ENCODE data around the gene RPS6KB2. TPM values are rescaled to one million over a fixed set of nuclear protein-coding genes. Genes with fewer than 3 reads are reported as not detected.

The RPS6KB2 gene
- polyA plus RNA-seq, 1 donor from 2014 or later, result 92.8 TPM

DNA sequence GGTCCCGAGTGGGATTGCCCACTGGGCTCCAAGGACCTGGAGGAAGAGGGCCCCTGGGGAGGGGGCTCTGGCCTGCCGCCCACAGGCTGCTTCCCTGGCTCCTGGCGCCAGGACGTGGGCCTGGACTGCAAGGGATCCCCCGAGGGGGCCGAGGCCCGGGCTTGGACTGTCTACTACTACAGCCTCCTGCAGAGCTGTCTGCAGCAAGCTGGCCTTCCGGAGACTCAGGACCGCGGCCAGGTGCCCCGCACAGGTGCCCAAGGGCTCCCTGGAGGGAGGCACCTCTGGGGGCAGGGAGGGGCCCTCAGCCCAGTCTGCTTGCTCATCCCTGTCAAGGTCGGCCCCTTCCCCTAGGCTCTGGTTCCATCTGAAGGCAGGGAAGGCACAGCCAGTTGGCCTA is 10.9 kb upstream of the RPS6KB2 start:
- Histone ChIP-seq H3K36me3 (ENCODE audit: insufficient read depth, low read length) (no peaks in the 10 kb centered on the region), H3K9me3 (ENCODE audit: low read length) (no peaks in the 10 kb centered on the region), H3K27me3 (ENCODE audit: insufficient read depth, low read depth, low read length) (peaks cover 23% of the 10 kb centered on the region), H3K27ac (ENCODE audit: low read length) (no peak overlapping the region), H3K4me2 (ENCODE audit: low read length) (no peak overlapping the region), H3K79me2 (replicated peaks; ENCODE audit: insufficient read depth, low read length) (no peaks in the 10 kb centered on the region), H3K9ac (ENCODE audit: low read length) (no peak overlapping the region), H3F3A (ENCODE audit: insufficient read depth, low read length, poor library complexity, severe bottlenecking) (no peaks in the 10 kb centered on the region), H2AFZ (ENCODE audit: low read depth, low read length) (no peak overlapping the region), H4K20me1 (ENCODE audit: insufficient read depth) (no peaks in the 10 kb centered on the region), H3K4me3 (ENCODE audit: low read length) (no peak overlapping the region), H3K9me2 (ENCODE audit: insufficient read depth, low read length) (no peaks in the 10 kb centered on the region)
- no peak for TF ChIP-seq TAF1 (IDR thresholded peaks at IDR 0.05; ENCODE audit: low read depth)
- TF ChIP-seq SMC3 (conservative IDR thresholded peaks at IDR 0.05; ENCODE audit: poor library complexity), result no peak
- TF ChIP-seq EP300 (conservative IDR thresholded peaks at IDR 0.05; ENCODE audit: poor library complexity, severe bottlenecking), result no peak
- TF ChIP-seq, protein P1, sequence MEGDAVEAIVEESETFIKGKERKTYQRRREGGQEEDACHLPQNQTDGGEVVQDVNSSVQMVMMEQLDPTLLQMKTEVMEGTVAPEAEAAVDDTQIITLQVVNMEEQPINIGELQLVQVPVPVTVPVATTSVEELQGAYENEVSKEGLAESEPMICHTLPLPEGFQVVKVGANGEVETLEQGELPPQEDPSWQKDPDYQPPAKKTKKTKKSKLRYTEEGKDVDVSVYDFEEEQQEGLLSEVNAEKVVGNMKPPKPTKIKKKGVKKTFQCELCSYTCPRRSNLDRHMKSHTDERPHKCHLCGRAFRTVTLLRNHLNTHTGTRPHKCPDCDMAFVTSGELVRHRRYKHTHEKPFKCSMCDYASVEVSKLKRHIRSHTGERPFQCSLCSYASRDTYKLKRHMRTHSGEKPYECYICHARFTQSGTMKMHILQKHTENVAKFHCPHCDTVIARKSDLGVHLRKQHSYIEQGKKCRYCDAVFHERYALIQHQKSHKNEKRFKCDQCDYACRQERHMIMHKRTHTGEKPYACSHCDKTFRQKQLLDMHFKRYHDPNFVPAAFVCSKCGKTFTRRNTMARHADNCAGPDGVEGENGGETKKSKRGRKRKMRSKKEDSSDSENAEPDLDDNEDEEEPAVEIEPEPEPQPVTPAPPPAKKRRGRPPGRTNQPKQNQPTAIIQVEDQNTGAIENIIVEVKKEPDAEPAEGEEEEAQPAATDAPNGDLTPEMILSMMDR (IDR thresholded peaks at IDR 0.05; ENCODE audit: poor library complexity, severe bottlenecking), result no peak
- TF ChIP-seq, protein P2, sequence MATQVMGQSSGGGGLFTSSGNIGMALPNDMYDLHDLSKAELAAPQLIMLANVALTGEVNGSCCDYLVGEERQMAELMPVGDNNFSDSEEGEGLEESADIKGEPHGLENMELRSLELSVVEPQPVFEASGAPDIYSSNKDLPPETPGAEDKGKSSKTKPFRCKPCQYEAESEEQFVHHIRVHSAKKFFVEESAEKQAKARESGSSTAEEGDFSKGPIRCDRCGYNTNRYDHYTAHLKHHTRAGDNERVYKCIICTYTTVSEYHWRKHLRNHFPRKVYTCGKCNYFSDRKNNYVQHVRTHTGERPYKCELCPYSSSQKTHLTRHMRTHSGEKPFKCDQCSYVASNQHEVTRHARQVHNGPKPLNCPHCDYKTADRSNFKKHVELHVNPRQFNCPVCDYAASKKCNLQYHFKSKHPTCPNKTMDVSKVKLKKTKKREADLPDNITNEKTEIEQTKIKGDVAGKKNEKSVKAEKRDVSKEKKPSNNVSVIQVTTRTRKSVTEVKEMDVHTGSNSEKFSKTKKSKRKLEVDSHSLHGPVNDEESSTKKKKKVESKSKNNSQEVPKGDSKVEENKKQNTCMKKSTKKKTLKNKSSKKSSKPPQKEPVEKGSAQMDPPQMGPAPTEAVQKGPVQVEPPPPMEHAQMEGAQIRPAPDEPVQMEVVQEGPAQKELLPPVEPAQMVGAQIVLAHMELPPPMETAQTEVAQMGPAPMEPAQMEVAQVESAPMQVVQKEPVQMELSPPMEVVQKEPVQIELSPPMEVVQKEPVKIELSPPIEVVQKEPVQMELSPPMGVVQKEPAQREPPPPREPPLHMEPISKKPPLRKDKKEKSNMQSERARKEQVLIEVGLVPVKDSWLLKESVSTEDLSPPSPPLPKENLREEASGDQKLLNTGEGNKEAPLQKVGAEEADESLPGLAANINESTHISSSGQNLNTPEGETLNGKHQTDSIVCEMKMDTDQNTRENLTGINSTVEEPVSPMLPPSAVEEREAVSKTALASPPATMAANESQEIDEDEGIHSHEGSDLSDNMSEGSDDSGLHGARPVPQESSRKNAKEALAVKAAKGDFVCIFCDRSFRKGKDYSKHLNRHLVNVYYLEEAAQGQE (IDR thresholded peaks at IDR 0.05; ENCODE audit: borderline replicate concordance), result no peak
- TF ChIP-seq POLR2AphosphoS5 (IDR thresholded peaks at IDR 0.05), result no peak
- no peak for TF ChIP-seq RAD21 (conservative IDR thresholded peaks at IDR 0.05)
- no peak for TF ChIP-seq MXI1 (conservative IDR thresholded peaks at IDR 0.05; ENCODE audit: poor library complexity, severe bottlenecking)
- TF ChIP-seq EZH2 (IDR thresholded peaks at IDR 0.05; ENCODE audit: borderline replicate concordance, insufficient read depth, low read length, poor library complexity, severe bottlenecking), result no peak

DNA sequence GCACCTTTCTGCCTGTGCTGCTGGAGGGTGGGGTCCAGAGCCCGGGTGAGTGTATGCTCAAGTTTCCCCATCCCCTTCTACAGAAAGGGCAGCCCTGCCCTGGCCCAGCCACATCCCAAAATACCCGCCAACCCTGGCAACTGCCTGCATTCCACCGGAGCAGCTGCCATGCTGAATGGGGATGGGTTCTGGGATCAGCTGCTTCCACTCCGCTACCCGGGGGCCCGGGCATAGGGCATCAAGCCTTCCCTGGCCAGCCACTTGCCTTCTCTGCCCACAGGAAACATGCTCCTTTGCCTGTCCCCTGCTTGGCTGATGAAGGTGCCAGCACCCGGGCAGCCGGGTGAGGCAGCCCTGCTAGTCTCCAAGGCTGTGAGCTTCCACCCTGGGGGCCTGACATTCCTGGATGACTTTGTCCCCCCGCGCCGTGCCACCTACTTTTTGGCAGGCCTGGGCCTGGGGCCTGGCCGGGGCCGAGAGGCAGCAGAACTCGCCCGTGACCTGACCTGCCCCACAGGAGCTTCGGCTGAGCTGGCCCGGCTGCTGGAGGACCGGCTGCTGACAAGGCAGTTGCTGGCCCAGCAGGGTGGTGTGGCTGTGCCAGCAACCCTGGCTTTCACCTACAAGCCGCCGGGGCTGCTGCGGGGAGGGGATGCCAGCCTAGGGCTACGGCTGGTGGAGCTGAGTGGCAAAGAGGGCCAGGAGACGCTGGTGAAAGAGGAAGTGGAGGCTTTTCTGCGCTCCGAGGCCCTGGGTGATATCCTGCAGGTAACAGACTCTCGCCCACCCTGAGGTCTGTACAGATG is 9.6 kb upstream of the RPS6KB2 start:
- Histone ChIP-seq H3K4me3 (ENCODE audit: low read length) (no peak overlapping the region), H3K4me2 (ENCODE audit: low read length) (no peak overlapping the region), H3K9me2 (ENCODE audit: insufficient read depth, low read length) (no peaks in the 10 kb centered on the region), H2AFZ (ENCODE audit: low read depth, low read length) (no peak overlapping the region), H3K9ac (ENCODE audit: low read length) (no peak overlapping the region), H3K9me3 (ENCODE audit: low read length) (no peaks in the 10 kb centered on the region), H3K27ac (ENCODE audit: low read length) (no peak overlapping the region), H3K27me3 (ENCODE audit: insufficient read depth, low read depth, low read length) (peaks cover 23% of the 10 kb centered on the region), H3F3A (ENCODE audit: insufficient read depth, low read length, poor library complexity, severe bottlenecking) (no peaks in the 10 kb centered on the region), H4K20me1 (ENCODE audit: insufficient read depth) (no peaks in the 10 kb centered on the region), H3K36me3 (ENCODE audit: insufficient read depth, low read length) (no peaks in the 10 kb centered on the region), H3K79me2 (replicated peaks; ENCODE audit: insufficient read depth, low read length) (no peaks in the 10 kb centered on the region)
- TF ChIP-seq TAF1 (IDR thresholded peaks at IDR 0.05; ENCODE audit: low read depth) (no peak), MXI1 (conservative IDR thresholded peaks at IDR 0.05; ENCODE audit: poor library complexity, severe bottlenecking) (no peak), SMC3 (conservative IDR thresholded peaks at IDR 0.05; ENCODE audit: poor library complexity) (no peak), RAD21 (conservative IDR thresholded peaks at IDR 0.05) (no peak), EP300 (conservative IDR thresholded peaks at IDR 0.05; ENCODE audit: poor library complexity, severe bottlenecking) (no peak), EZH2 (IDR thresholded peaks at IDR 0.05; ENCODE audit: borderline replicate concordance, insufficient read depth, low read length, poor library complexity, severe bottlenecking) (no peak), POLR2AphosphoS5 (IDR thresholded peaks at IDR 0.05) (no peak)
- TF ChIP-seq, protein P1 (IDR thresholded peaks at IDR 0.05; ENCODE audit: poor library complexity, severe bottlenecking), result no peak
- TF ChIP-seq, protein P2 (IDR thresholded peaks at IDR 0.05; ENCODE audit: borderline replicate concordance), result no peak
